Psoas muscle (tissue), 8 donors: ENCODE measurements around the gene ALG13. TPM values are rescaled to one million over a fixed set of nuclear protein-coding genes. Genes with fewer than 3 reads are reported as not detected.
"Not testable (repeated sequence)": the region's sequence is repeated elsewhere in the genome, so short reads cannot be mapped to it uniquely, and the experiment has no call there.

ENCODE experiments used
- ATAC-seq, 4 donors: fragments of 200-7000 bp; cut with Tn5 transposase; one replicate each; pipeline ENCODE4 v1.9.1; 2020; ENCODE audit warnings: moderate library complexity in 3 of 4, mild to moderate bottlenecking in 2 of 4
- DNase-seq, 2 donors: peaks; one replicate each; pipeline ENCODE4 v3.0.0-alpha.2; 2020
- H3K27ac ChIP-seq: fragments of 200-600 bp; one replicate; pipeline ENCODE4 v1.8.0; 2022
- H3K27me3 ChIP-seq, 3 donors: fragments of 200-600 bp in 1 of 3; one replicate each; pipeline versions ENCODE4 v1.6.1 to v1.8.0; 2013 to 2022; ENCODE audit warnings: low read length in 2 of 3, mild to moderate bottlenecking in 2 of 3, moderate library complexity in 1 of 3; ENCODE audit not compliant: insufficient read depth in 3 of 3
- H3K36me3 ChIP-seq, 2 donors: fragments of 200-600 bp in 1 of 2; one replicate each; pipeline versions ENCODE4 v1.6.1 to v1.8.0; 2013 to 2022; ENCODE audit warnings: low read depth in 1 of 2, mild to moderate bottlenecking in 1 of 2, moderate library complexity in 1 of 2; ENCODE audit not compliant: insufficient read depth in 1 of 2
- H3K4me1 ChIP-seq: fragments of 200-600 bp; one replicate; pipeline ENCODE4 v1.8.0; 2022
- H3K4me3 ChIP-seq: fragments of 200-600 bp; one replicate; pipeline ENCODE4 v1.8.0; 2022; ENCODE audit warnings: mild to moderate bottlenecking
- H3K9me3 ChIP-seq: fragments of 200-600 bp; one replicate; pipeline ENCODE4 v1.8.0; 2022
- WGBS, 3 donors: extraction: QIAGEN DNeasy Blood & Tissue Kit; methylation state at CpG; one replicate each; pipeline versions ENCODE4 v1.1.6 to v1.1.7; 2013; 5-methylcytosine and 5-hydroxymethylcytosine counted together
- intact Hi-C, 2 donors: fragments of 100-400 bp; cut with DNase I; formaldehyde crosslinking; loops; one replicate each; pipeline versions ENCODE4 v1.11.0 to v1.14.2; 2022
- long read RNA-seq, 2 donors: library from polyadenylated mRNA; unstranded; transcript quantifications; one replicate each; pipeline ENCODE4 v2.0.0, GENCODE V29; 2021
- polyA plus RNA-seq, 3 donors: library from polyadenylated mRNA; stranded (reverse); fragments of 200-250 nt; gene quantifications; one replicate each; pipeline ENCODE4 v1.2.3, GENCODE V29; 2013
- total RNA-seq, 4 donors: library from RNA; stranded (reverse); fragmentation: NEBNext Ultra II Directional in 2 of 4; extraction: Animal tissue kit (Norgen Biotek cat#: 25700) in 2 of 4; gene quantifications; one replicate each; pipeline versions ENCODE4 v1.2.1 to v1.2.4, GENCODE V29; 2021 to 2023
- TF ChIP-seq, protein P1 (sequence below): fragments of 200-600 bp; IDR thresholded peaks from one replicate; pipeline ENCODE4 v1.8.0; 2022; ENCODE audit warnings: antibody characterized with exemption
- donor health status: healthy with polysubstance abuse.
- donor health status: DM: no; HTN: no; CAD: no; lungs with moderate emphysema.
- donor health status: Bipolar disorder and iron deficiency.
- donor health status: healthy.
- donor health status: DM: yes; HTN: yes; CAD: no.
- donor health status: DM: no; HTN: no; CAD: no.
- donor health status: DM: no; HTN: no; CAD: no.
- donor health status: DM: yes; HTN: yes; CAD: no.

Gene ALG13
- total RNA-seq: 10 to 100 TPM; 14.3 to 20.0 (median 17.6) TPM
- 10 to 100 TPM; 11.2 to 18.3 (median 15.9) TPM for polyA plus RNA-seq
- long read RNA-seq, donor 1, partial matches to known transcripts: 0 of 5 reads
- long read RNA-seq, donor 1, other reads (novel, unspliced or antisense): 0 of 5 reads
- long read RNA-seq, donor 2, partial matches to known transcripts: 1 of 4 reads
- long read RNA-seq, donor 2, other reads (novel, unspliced or antisense): 1 of 4 reads

- Histone ChIP-seq H3K4me3 (peak within 1 kb of the TSS; percentile 79), H3K36me3 (peaks cover 0 to 33% of the 10 kb centered on the region in 2 donors), H3K27ac (peak within 1 kb of the TSS; percentile 94), H3K4me1 (no peaks in the 10 kb centered on the region), H3K9me3 (no peaks in the 10 kb centered on the region), H3K27me3 (peaks cover 0 to 12% (median 0%) of the 10 kb centered on the region in 3 donors)
- peak; percentile 89 to 94 for DNase-seq
- TF ChIP-seq, protein P1, sequence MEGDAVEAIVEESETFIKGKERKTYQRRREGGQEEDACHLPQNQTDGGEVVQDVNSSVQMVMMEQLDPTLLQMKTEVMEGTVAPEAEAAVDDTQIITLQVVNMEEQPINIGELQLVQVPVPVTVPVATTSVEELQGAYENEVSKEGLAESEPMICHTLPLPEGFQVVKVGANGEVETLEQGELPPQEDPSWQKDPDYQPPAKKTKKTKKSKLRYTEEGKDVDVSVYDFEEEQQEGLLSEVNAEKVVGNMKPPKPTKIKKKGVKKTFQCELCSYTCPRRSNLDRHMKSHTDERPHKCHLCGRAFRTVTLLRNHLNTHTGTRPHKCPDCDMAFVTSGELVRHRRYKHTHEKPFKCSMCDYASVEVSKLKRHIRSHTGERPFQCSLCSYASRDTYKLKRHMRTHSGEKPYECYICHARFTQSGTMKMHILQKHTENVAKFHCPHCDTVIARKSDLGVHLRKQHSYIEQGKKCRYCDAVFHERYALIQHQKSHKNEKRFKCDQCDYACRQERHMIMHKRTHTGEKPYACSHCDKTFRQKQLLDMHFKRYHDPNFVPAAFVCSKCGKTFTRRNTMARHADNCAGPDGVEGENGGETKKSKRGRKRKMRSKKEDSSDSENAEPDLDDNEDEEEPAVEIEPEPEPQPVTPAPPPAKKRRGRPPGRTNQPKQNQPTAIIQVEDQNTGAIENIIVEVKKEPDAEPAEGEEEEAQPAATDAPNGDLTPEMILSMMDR: peak; percentile 78
- intact Hi-C loops: no loop called here
- peak; percentile 95 to 97 (median 96) for ATAC-seq
- WGBS, 3 donors: 0 to 11% (median 0%) methylated on average over 30 to 69 of the region's 69 CpGs
These were observed at the start of gene ALG13 for GRCh38 chrX:111680988-111681779. Gene ALG13 (plus strand): TSS chrX:111681170. CDS start chrX:111681219, 49 bp downstream.

DNA sequence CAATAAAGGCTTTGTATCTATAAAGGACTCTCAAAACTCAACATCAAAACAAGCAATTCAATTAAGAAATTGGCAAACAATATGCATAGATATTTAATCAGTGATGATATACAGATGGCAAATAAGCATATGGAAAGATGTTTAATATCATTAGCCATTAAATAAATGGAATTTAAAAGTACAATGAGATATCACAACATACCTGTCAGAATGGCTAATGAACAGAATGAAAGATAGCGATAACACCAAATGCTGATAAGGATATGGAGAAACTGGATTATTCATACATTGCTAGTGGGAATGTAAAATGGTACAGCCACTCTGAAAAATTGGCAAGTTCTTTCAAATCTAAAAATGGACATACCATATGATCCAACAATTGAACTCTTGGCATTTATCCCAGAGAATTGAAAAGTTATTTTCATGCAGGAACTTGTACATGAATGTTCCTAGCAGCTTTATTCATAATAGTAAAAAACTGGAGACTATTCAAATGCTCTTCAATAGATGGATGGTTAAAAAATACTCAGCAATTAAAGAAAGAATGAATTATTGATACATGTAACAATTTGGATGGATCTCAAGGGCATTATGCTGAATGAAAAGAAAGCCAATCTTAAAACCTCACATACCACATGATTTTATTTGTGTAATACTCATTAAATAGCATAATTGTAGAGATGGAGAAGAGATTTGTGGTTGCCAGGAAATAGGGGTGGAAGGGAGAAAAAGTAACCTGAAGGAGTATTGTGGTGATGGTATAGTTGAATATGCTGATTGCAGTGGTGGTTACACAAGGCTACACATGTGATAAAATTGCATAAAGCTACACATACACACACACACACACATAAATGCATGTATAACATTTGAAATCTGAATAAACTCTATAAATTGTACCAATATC is 45.9 kb upstream of the ALG13 start:
- Histone ChIP-seq H3K4me3 (no peak overlapping the region), H3K27ac (no peak overlapping the region), H3K27me3 (no peaks in the 10 kb centered on the region), H3K36me3 (no peaks in the 10 kb centered on the region), H3K4me1 (no peaks in the 10 kb centered on the region), H3K9me3 (no peaks in the 10 kb centered on the region)
- 74 to 82% (median 74%) methylated on average over 1 of the region's 1 CpG for WGBS, 3 donors
- intact Hi-C loops: no loop called here
- ATAC-seq (no peak), DNase-seq (no peak)
- TF ChIP-seq, protein P1: no peak

- H3K9me3 ChIP-seq: no peaks in the 10 kb centered on the region
- WGBS, 3 donors: 63 to 84% (median 84%) methylated on average over 3 of the region's 3 CpGs
- no peaks in the 10 kb centered on the region for H3K36me3 ChIP-seq
- TF ChIP-seq, protein P1: no peak
- no peak overlapping the region for H3K4me3 ChIP-seq
- DNase-seq (no peak), ATAC-seq (no peak)
- intact Hi-C loops: no loop called here
- no peak overlapping the region for H3K27ac ChIP-seq
- H3K27me3 ChIP-seq: no peaks in the 10 kb centered on the region
- no peaks in the 10 kb centered on the region for H3K4me1 ChIP-seq
These were observed 39.0 kb upstream of the ALG13 start for GRCh38 chrX:111641969-111642368.

GRCh38 chrX:111645165-111645564 is 35.8 kb upstream of the ALG13 start:
- intact Hi-C loops, DNase-seq: not testable (repeated sequence)
- 83 to 91% (median 86%) methylated on average over 3 of the region's 3 CpGs for WGBS, 3 donors

GRCh38 chrX:111645607-111646006 is 35.4 kb upstream of the ALG13 start:
- H3K9me3 ChIP-seq: no peaks in the 10 kb centered on the region
- peaks cover 0 to 17% (median 0%) of the 10 kb centered on the region in 3 donors for H3K27me3 ChIP-seq
- no peak overlapping the region for H3K27ac ChIP-seq
- no peaks in the 10 kb centered on the region for H3K4me1 ChIP-seq
- H3K4me3 ChIP-seq: no peak overlapping the region
- intact Hi-C loops: no loop called here
- no peak for DNase-seq
- TF ChIP-seq, protein P1: no peak
- H3K36me3 ChIP-seq: no peaks in the 10 kb centered on the region
- ATAC-seq: no peak

More at GRCh38 chrX:111645165-111645564, 35.8 kb upstream of the ALG13 start:
- peaks cover 0 to 13% (median 0%) of the 10 kb centered on the region in 3 donors for H3K27me3 ChIP-seq
- H3K9me3 ChIP-seq, H3K36me3 ChIP-seq, ATAC-seq, H3K4me1 ChIP-seq, H3K27ac ChIP-seq, H3K4me3 ChIP-seq: not testable (repeated sequence)
